Keratinocyte (primary cell): ENCODE results near the gene PLA2G2F.
A peak's percentile ranks its signal among the peaks of the same experiment; 100 is the strongest.

ENCODE experiments used
- EZH2 ChIP-seq: IDR thresholded peaks from one replicate; pipeline ENCODE4 v1.6.1; 2012; ENCODE audit warnings: inconsistent platforms, mild to moderate bottlenecking, low read length, moderate library complexity
- TF ChIP-seq, protein P1 (sequence below), 3 experiments: IDR thresholded peaks in 1 of 3; conservative IDR thresholded peaks in 1 of 3; optimal IDR thresholded peaks in 1 of 3; 2 replicates in 2 of 3; 3 replicates in 1 of 3; pipeline versions ENCODE3 to v1.5.1; 2011; ENCODE audit warnings: low read length in 3 of 3, mild to moderate bottlenecking in 3 of 3, moderate library complexity in 2 of 3, control low read depth in 1 of 3, inconsistent platforms in 1 of 3; ENCODE audit not compliant: insufficient read depth in 2 of 3; ENCODE audit errors: extremely low read depth in 1 of 3

DNA sequence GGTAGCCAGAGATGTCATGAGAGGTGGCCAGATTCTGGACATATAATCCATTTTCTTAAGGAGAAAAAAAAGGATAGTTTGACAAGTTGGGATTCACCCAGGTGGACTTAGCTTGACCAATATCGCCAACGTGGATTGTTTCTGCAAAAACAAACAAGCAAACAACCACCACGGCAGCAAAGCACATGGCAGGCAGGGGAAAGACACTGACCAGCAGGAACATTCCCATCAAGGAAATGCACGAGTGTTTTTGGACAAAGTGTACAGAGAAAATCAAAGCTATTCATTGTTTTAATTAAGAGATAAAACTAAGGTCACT is 56.3 kb downstream of the PLA2G2F start:
- TF ChIP-seq, protein P1, sequence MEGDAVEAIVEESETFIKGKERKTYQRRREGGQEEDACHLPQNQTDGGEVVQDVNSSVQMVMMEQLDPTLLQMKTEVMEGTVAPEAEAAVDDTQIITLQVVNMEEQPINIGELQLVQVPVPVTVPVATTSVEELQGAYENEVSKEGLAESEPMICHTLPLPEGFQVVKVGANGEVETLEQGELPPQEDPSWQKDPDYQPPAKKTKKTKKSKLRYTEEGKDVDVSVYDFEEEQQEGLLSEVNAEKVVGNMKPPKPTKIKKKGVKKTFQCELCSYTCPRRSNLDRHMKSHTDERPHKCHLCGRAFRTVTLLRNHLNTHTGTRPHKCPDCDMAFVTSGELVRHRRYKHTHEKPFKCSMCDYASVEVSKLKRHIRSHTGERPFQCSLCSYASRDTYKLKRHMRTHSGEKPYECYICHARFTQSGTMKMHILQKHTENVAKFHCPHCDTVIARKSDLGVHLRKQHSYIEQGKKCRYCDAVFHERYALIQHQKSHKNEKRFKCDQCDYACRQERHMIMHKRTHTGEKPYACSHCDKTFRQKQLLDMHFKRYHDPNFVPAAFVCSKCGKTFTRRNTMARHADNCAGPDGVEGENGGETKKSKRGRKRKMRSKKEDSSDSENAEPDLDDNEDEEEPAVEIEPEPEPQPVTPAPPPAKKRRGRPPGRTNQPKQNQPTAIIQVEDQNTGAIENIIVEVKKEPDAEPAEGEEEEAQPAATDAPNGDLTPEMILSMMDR (optimal IDR thresholded peaks at IDR 0.05 in 1 of 3, IDR thresholded peaks at IDR 0.05 in 1 of 3, conservative IDR thresholded peaks at IDR 0.05 in 1 of 3; ENCODE audit: extremely low read depth in 1 of 3, insufficient read depth in 2 of 3, low read length in 3 of 3): peak in 1 of 3 experiments; percentile 7
- no peak for TF ChIP-seq EZH2
